HG02884 (cell line): ENCODE measurements around the gene BBS9.

ENCODE experiments used
- ATAC-seq: cut with Tn5 transposase; IDR thresholded peaks from one replicate; pipeline ENCODE4 v1.9.1; 2021; ENCODE audit warnings: mild to moderate bottlenecking, moderate library complexity; ENCODE audit not compliant: unreplicated experiment

The BBS9 gene

GRCh38 chr7:33118383-33118782 lies 11.0 kb upstream of the BBS9 start:
- no peak for ATAC-seq

DNA sequence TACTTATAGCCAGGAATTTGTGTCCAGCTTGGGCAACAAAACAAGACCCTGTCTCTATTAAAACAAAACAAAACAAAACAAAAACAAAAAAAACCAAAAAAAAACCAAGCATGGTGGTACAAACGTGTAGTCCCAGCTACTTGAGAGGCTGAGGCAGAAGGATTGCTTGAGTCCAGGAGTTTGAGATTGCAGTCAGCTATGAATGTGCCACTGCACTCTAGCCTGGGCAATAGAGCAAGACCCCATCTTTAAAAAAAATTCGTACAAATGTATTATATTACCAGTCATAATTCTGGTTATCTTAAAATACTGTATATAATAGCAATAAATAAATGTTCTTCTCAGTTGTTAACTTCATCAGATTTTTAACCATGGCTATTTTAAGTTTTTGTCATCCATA lies 2.3 kb upstream of the BBS9 start:
- no peak for ATAC-seq

- ATAC-seq, result no peak
Observed at GRCh38 chr7:33128631-33128989, 754 bp upstream of the BBS9 start.

DNA sequence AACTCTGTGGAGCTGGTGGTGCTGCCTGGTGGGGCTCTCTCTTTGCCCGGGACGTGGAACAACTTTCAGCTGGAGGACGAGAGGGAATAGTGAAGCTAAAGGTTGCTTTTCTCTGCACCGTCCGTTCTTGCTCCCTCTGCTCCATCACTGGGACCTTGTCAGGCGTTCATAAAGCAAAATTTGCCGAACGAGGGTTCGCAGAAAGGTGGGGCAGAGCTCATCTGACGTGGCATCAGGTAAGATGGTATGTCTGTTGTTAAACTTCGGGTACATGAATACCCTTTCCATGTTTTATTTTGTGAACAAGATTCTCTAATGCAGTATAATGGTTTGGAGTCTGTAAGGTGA lies 416 bp downstream of the BBS9 start:
- ATAC-seq, result no peak

GRCh38 chr7:33130184-33130583 lies 820 bp downstream of the BBS9 start:
- no peak for ATAC-seq

- ATAC-seq, result no peak
Observed at GRCh38 chr7:33137103-33137502, 7.7 kb downstream of the BBS9 start.

DNA sequence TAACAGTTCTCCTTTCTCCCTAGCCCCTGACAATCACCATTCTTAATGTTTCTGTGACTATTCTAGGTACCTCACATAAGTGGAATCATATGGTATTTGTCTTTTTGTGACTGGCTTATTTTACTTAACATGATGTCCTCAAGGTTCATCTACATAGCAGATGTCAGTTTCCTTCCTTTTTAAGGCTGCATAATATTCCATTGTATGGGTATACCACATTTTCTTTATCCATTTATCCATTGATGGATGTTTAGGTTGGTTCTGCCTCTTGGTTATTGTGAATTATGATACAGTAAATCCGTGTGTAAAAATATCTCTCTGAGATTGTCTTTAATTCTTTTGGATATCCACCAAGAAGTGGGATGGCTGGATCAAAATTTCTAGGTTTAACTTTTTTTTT lies 13.2 kb downstream of the BBS9 start:
- no peak for ATAC-seq

DNA sequence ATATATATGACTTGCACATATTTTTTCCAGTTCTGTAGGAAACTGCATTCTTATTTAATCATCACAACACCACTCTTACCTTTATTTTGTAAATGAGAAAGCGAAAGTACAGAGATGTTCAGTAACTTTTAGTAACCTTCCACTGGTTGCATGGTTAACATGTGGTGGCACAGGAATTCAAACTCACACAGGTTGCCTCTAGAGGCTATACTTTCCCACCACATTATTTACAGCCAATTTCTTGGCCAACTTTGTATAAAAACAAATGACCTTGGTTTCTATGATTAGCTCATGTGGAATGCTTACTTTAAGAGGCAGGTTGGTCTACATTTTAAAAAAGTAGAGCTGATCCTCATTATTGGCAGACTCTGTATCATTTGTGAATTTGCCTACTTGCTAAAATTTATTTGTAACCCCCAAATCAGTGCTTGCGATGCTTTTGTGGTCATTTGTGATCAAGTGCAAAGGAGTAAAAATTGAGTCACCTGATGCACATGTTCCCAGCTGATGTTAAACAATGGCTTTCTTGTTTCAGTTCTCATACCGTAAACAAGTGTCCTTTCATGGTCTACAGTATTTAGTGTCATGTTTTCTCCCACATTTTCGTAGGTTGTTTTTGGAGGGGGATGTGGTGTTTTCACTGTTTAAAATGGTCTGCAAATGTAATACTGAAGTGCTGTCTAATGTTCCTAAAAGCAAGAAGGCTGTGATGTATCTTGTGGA lies 14.8 kb downstream of the BBS9 start:
- no peak for ATAC-seq

GRCh38 chr7:33145156-33145555 lies 15.8 kb downstream of the BBS9 start:
- no peak for ATAC-seq

DNA sequence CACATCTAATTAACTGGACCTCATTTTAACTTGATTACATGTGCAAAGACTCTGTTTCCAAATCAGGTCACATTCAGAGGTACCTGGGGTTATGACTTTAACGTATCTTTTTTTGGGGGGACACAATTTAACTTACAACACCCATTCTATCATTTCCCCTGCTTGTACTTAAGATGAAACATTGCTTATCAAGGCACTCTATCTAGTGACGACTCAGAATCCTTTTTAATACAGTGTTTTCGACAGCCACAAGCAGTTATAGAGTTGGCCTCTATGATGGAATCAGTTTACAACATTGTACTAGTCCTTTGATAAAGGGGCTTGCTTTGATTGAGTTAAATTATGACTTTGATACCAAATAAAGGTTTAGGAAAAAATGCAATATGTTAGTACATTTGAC lies 22.7 kb downstream of the BBS9 start:
- ATAC-seq, result no peak

DNA sequence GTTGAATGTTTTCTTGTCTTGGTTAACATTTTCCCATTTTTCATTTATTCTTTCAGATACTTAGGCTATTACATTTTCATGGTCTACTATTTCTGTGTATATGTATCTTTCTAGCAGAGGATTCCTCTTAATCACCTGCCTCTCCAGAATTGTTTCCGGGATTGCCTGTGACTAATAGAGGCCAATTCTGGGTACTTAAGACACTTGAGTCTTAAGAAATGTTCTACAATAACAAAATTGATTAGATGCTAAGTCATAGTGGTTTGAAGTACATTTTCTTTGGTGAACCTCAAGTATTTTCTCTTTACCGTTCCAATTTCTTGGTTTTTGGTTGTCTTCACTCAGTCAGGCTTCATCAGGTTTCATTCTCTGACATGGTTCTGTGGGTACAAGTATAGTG lies 26.4 kb downstream of the BBS9 start:
- no peak for ATAC-seq

- ATAC-seq, result no peak
Observed at GRCh38 chr7:33156441-33156840, 27.1 kb downstream of the BBS9 start.

DNA sequence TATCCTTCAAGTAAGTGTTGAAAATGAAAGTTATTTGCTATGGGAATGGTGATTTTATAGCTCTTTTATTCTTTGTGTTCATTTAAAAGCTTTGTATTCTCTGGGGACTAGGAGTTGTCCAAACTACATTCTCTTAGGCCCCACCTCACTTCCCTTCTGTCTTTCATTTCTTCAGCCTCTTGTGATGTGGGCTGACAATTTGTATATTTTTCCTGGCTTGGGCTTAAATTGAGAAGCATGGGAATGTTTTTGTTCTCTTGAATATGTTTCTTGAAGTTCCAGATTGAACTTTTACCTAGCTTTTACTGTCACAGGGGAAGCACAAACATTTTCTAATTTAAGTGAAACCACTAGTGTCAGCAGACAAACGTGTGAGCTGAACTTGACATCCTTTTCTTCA lies 27.9 kb downstream of the BBS9 start:
- ATAC-seq, result no peak

DNA sequence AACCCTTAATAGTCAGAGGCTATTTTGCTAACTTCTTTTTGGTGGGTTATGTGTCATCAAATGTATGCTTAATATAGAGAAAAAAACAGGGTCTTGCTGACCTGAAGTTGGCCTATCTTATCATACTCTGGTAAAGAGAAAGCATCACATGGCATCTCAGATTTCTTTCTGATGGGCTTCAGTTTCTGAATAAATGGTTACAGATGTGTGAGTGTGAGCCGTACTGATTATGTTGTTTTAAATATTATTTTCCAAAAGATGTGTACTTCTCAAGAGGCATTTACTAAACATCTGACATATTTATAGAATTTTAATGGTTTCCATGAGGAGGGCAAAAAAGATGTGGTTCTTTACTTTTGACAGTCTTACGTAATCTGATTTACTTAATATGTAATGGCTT lies 28.4 kb downstream of the BBS9 start:
- ATAC-seq, result no peak

GRCh38 chr7:33177876-33178275 lies 48.5 kb downstream of the BBS9 start:
- ATAC-seq, result no peak

DNA sequence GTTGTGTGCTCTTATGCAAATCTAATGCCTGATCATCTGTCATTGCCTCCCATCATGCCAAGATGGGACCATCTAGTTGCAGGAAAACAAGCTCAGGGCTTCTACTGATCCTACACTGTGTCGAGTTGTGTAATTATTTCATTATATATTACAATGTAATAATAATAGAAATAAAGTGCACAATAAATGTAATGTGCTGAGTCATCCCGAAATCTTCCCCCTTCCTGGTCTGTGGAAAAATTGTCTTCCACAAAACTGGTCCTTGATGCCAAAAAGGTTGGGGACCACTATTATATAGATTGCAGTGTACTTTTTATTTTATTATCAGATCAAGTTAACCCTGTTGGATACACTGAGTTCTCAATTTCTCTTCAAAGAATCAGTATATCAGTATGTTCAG lies 50.2 kb downstream of the BBS9 start:
- ATAC-seq, result no peak

GRCh38 chr7:33183504-33183903 lies 54.1 kb downstream of the BBS9 start:
- no peak for ATAC-seq

DNA sequence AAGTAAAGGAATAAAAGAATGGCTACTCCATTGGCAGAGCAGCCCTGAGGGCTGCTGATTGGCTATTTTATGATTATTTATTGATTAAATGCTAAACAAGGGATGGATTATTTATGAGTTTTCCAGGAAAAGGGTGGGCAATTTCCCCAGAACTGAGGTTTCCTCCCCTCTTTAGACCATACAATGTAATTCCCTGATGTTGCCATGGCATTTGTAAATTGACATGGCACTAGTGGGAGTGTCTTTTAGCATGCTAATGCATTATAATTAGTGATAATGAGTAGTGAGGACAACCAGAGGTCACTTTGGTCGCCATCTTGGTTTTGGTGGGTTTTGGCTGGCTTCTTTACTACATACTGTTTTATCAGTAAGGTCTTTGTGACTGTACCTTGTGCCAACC lies 55.5 kb downstream of the BBS9 start:
- no peak for ATAC-seq

GRCh38 chr7:33185786-33186185 lies 56.4 kb downstream of the BBS9 start:
- peak; percentile 72 for ATAC-seq

DNA sequence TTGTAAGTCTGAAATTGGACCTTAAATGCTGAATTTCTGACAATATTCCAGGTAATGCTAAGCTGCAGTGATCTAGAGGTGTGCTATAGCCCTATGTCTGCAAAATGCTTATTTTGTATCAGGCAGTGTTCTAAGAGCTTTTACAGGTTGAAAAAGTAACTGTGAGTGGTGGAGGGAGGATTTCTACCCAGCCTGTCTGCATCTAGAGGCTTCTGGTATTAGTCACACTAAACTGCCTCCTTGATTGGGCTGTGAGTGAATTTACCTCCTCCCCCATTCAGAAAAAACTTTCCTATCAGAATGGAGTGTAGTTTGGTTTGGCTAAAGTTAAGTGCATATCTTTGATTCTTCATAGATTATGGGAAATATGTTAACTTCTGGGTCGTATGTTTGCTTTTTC lies 56.8 kb downstream of the BBS9 start:
- no peak for ATAC-seq

GRCh38 chr7:33190688-33191304 lies 61.4 kb downstream of the BBS9 start:
- peak; percentile 3 for ATAC-seq

DNA sequence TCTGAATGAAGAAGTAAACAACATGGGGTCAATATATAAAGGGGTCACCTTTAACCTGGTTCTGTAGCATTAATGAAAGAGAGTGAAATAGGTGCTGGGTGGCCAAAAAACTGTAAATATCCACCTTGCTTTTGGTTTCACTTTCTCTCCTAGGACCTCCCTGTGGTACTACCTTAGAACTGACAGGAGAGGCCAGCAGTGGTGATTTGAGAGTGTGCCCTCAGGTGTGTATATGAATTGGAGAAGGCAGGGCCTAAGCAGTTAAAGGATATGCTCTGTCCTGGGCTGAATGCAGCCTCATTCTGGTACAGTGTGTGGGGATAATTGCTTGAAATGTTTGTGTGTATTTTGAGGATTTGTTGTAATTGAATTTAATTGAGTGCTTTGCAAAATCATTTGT lies 62.0 kb downstream of the BBS9 start:
- peak; percentile 56 for ATAC-seq

DNA sequence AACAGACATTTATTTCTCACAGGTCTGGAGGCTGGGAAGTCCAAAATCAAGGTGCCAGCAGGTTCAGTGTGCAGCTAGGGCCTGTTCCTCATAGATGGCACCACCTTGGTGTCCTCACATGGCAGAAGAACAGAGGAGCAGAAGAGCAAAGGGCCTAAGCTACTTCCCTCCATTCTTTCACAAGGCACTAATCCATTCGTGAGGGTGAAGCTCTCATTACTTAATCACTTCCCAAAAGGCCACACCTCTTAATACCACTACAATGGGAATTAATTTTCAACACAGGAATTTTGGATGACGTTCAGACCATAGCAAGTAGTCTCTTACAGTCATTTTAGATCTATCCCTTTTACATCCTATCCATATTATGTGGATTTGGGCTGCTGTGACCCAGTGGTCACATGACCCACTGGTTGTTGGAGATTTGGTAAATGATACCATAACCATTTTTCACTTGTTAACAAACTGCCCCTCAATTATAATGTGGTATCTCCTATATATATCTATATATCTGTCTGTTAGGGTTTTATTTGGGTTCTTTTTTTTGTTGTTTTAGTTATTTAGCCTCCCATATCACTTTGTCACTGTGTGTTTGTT lies 63.4 kb downstream of the BBS9 start:
- ATAC-seq, result no peak
